Measurements from ENCODE around the gene NEUROD2. TPM values are rescaled to one million over a fixed set of nuclear protein-coding genes. Genes with fewer than 3 reads are reported as not detected.

Gene NEUROD2
- total RNA-seq, 2 donors from 2014 or later: 0.17 TPM; not detected in 1

DNA sequence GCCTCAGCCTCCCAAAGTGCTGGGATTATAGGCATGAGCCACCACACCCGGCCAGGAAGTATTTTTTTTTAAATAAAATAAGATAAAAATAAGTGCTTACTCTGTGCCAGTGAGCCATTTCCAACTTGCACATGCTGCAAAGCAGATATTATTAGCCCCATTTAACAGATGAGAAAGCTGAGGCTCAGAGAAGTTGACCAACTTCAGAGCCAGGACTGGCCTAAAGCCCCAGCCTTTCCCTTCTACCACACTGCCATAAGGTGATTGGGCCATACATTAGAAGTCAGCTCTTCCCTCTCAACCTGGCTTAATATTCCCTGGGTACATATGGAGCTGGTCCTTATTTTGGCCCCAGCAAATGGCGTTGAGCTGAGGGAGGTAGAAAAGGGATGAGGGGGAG is 25.1 kb downstream of the NEUROD2 start:
- WGBS: 41% methylated on average over 2 of the region's 2 CpGs
- no peaks in the 10 kb centered on the region for H3K4me1 ChIP-seq (replicated peaks)
- H3K36me3 ChIP-seq: no peaks in the 10 kb centered on the region
- H3K27me3 ChIP-seq (replicated peaks; ENCODE audit: insufficient read depth): no peaks in the 10 kb centered on the region
- no peak overlapping the region for H3K27ac ChIP-seq
- intact Hi-C loops (cut with DNase I): no loop called here
- no peak for DNase-seq (ENCODE audit: low spot score)
- H3K9me3 ChIP-seq: no peaks in the 10 kb centered on the region
- H3K4me3 ChIP-seq: no peak overlapping the region
- TF ChIP-seq, protein P1, sequence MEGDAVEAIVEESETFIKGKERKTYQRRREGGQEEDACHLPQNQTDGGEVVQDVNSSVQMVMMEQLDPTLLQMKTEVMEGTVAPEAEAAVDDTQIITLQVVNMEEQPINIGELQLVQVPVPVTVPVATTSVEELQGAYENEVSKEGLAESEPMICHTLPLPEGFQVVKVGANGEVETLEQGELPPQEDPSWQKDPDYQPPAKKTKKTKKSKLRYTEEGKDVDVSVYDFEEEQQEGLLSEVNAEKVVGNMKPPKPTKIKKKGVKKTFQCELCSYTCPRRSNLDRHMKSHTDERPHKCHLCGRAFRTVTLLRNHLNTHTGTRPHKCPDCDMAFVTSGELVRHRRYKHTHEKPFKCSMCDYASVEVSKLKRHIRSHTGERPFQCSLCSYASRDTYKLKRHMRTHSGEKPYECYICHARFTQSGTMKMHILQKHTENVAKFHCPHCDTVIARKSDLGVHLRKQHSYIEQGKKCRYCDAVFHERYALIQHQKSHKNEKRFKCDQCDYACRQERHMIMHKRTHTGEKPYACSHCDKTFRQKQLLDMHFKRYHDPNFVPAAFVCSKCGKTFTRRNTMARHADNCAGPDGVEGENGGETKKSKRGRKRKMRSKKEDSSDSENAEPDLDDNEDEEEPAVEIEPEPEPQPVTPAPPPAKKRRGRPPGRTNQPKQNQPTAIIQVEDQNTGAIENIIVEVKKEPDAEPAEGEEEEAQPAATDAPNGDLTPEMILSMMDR (IDR thresholded peaks at IDR 0.05): no peak
- TF ChIP-seq POLR2A (IDR thresholded peaks at IDR 0.05) (no peak), POLR2AphosphoS5 (IDR thresholded peaks at IDR 0.05) (no peak)

DNA sequence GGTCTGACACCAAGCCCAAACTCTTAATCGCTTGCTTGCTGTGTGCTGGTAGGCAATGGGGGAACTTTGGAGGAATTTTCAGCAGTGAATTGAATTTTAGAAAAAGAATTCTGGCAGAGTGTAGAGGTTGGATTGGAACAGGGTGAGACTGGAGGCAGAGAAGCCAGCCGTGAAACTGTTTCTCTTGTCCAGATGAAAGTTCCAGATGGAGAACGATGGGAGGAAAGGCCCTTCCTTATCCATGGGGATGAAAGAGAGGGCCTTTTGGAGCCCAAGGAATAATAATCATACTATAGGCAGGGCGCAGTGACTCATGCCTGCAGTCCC is 26.0 kb downstream of the NEUROD2 start:
- TF ChIP-seq POLR2AphosphoS5 (IDR thresholded peaks at IDR 0.05) (no peak), POLR2A (IDR thresholded peaks at IDR 0.05) (no peak)
- TF ChIP-seq, protein P1 (IDR thresholded peaks at IDR 0.05): no peak
- 88% methylated on average over 4 of the region's 4 CpGs for WGBS

DNA sequence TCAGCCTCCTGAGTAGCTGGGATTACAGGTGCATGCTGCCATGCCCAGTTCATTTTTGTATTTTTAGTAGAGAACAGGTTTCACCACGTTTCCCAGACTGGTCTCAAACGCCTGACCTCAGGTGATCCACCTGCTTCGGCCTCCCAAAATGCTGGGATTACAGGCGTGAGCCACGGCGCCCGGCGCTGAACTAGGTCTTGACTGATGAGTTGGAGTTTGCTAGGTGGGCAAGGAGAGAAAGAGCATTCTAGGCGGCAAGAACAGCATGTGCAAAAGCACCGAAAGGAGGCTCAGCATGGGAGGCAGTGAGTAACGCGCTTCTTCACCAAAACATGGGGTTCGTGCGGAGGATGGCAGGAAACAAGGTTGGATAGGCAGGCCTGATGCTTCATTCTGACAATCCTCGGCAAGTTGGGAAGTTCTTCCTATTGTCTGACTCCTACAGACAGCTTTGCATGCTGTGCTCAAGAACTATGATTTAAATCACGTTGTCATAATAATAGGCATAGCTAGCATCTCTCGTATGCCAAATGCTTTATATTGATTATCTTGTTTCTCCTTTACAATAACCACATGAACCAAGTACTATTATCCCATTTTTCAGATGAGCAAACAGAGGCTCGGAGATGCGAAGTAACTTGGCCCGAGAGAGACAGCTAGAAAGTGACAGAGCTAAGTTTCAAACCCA is 26.5 kb downstream of the NEUROD2 start:
- Histone ChIP-seq H3K27me3 (replicated peaks; ENCODE audit: insufficient read depth) (no peaks in the 10 kb centered on the region), H3K27ac (no peak overlapping the region), H3K36me3 (no peaks in the 10 kb centered on the region), H3K4me3 (no peak overlapping the region), H3K9me3 (no peaks in the 10 kb centered on the region), H3K4me1 (replicated peaks) (no peaks in the 10 kb centered on the region)
- 89% methylated on average over 20 of the region's 20 CpGs for WGBS
- intact Hi-C loops (cut with DNase I): no loop called here
- DNase-seq (ENCODE audit: low spot score): no peak
- TF ChIP-seq POLR2A (IDR thresholded peaks at IDR 0.05): no peak
- no peak for TF ChIP-seq POLR2AphosphoS5 (IDR thresholded peaks at IDR 0.05)
- TF ChIP-seq, protein P1 (IDR thresholded peaks at IDR 0.05): no peak

More for the DNA sequence above, 26.0 kb downstream of the NEUROD2 start:
- H3K9me3 ChIP-seq: no peaks in the 10 kb centered on the region
- no peaks in the 10 kb centered on the region for H3K36me3 ChIP-seq
- no peaks in the 10 kb centered on the region for H3K4me1 ChIP-seq (replicated peaks)
- no peak overlapping the region for H3K4me3 ChIP-seq
- H3K27me3 ChIP-seq (replicated peaks; ENCODE audit: insufficient read depth): no peaks in the 10 kb centered on the region
- intact Hi-C loops (cut with DNase I): no loop called here
- no peak overlapping the region for H3K27ac ChIP-seq
- no peak for DNase-seq (ENCODE audit: low spot score)

DNA sequence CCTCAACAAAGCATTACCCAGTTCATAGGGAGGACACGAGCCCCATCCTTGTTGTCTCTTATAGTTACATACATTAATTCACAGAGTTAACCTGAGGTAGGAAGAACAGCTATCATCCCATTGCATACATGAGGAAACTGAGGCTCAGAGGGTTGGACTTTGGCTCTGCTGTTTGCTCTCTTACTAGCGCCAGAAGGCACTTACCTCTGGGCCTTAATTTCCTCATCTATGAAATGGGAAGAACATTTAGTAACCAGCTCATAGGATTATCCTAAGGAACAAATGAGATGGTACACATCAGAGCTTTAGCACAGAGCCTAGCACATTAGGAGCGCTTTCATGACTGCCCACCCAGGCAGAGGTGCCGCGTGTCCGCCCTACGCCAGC is 27.6 kb downstream of the NEUROD2 start:
- intact Hi-C loops (cut with DNase I): no loop called here
- H3K4me1 ChIP-seq (replicated peaks): no peaks in the 10 kb centered on the region
- H3K9me3 ChIP-seq: no peaks in the 10 kb centered on the region
- TF ChIP-seq POLR2A (IDR thresholded peaks at IDR 0.05) (no peak), POLR2AphosphoS5 (IDR thresholded peaks at IDR 0.05) (no peak)
- TF ChIP-seq, protein P1 (IDR thresholded peaks at IDR 0.05): no peak
- no peak overlapping the region for H3K4me3 ChIP-seq
- no peaks in the 10 kb centered on the region for H3K27me3 ChIP-seq (replicated peaks; ENCODE audit: insufficient read depth)
- no peak overlapping the region for H3K27ac ChIP-seq
- H3K36me3 ChIP-seq: no peaks in the 10 kb centered on the region
- no peak for DNase-seq (ENCODE audit: low spot score)
- WGBS: 85% methylated on average over 7 of the region's 7 CpGs

DNA sequence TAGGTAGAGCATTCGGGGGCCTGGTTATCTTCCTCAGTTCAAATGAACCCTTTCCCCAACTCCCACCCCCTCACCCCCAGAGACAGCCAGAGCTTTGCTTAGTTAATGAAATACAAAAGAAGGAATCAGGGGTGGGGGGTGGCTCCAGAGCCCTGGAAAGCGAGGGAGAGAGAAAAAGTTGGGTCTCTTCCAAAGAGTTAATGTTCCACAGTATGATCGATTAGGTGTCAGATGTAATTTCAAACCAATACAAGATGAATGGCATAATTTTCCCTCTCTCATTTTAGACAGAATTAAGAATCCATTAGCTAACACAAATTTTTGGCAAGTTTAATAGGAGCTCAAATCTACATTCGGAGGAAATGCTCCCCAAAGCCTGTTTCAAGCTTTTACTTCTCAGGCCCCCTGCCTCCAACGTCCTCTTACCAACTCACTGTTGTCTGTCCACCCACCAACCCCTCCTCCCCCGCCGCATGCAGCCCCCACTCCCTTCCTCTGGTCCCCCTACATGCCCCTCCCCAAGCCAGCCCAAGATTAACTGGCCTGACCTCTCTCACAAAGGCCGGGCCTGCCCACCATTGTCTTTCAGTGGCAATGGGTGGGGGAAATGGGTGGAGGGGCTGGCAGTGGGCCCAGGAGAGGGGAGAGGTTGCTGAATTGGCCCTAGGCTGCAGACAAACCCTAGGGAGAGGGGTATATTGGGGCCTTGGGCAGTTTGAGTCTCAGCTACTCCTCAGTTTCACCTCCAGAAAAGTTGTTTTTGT is 28.2 kb downstream of the NEUROD2 start:
- 52% methylated on average over 8 of the region's 8 CpGs for WGBS
- intact Hi-C loops (cut with DNase I): no loop called here

More for the DNA sequence above, 28.2 kb downstream of the NEUROD2 start:
- TF ChIP-seq POLR2AphosphoS5 (IDR thresholded peaks at IDR 0.05): no peak
- TF ChIP-seq POLR2A (IDR thresholded peaks at IDR 0.05): no peak
- TF ChIP-seq, protein P1 (IDR thresholded peaks at IDR 0.05): no peak
- Histone ChIP-seq H3K27me3 (replicated peaks; ENCODE audit: insufficient read depth) (no peaks in the 10 kb centered on the region), H3K9me3 (no peaks in the 10 kb centered on the region), H3K4me3 (no peak overlapping the region), H3K36me3 (no peaks in the 10 kb centered on the region), H3K4me1 (replicated peaks) (no peaks in the 10 kb centered on the region), H3K27ac (no peak overlapping the region)
- DNase-seq (ENCODE audit: low spot score): no peak

Data from prostate gland (tissue), 2 donors.